Activated T-cell treated with anti-CD3 and anti-CD28 coated beads, Interleukin-2, amount 50 U/mL, for 24 hours (primary cell): ENCODE results near the gene RNU6-9.

Experiments
- DNase-seq: peaks from one replicate; pipeline ENCODE4 v3.0.0-alpha.2; 2020
- H3K27ac Mint-ChIP-seq: 2 replicates; pipeline ENCODE4 v1.8.0; 2020; ENCODE audit warnings: mild to moderate bottlenecking, mixed read lengths
- H3K27me3 Mint-ChIP-seq: 2 replicates; pipeline ENCODE4 v1.8.0; 2020; ENCODE audit warnings: mixed read lengths
- H3K36me3 Mint-ChIP-seq: 2 replicates; pipeline ENCODE4 v1.8.0; 2020; ENCODE audit warnings: low read depth, mixed read lengths
- H3K4me1 Mint-ChIP-seq: 2 replicates; pipeline ENCODE4 v1.8.0; 2020; ENCODE audit warnings: low read depth, mixed read lengths
- H3K4me3 Mint-ChIP-seq: 2 replicates; pipeline ENCODE4 v1.8.0; 2020; ENCODE audit warnings: mild to moderate bottlenecking, moderate library complexity, mixed read lengths
- H3K9me3 Mint-ChIP-seq: 2 replicates; pipeline ENCODE4 v1.8.0; 2020; ENCODE audit warnings: mixed read lengths

Gene RNU6-9

DNA sequence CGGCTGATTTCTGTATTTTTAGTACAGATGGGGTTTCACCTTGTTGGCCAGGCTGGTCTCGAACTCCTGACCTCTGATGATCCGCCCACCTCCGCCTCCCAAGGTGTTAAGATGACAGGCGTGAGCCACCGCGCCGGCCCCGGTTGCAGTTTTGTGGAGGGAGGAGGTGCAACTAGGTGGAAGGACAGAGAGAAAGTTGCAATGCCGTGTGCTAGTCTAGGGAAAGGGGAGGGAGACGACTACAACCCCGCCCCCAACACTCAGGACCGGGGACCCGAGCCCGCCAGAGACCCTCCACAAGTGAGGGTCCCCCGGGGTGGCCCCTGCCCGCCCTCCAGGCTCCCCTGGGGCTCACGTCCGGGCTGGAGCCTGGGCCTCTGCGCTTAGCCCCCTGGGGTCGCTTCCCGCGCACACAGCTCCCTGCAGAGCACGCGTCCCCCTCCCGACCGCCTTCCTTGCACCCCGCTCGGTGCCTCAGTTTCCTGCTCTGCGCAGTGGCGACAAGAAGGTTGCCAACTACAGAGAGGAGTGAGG is 31.3 kb downstream of the RNU6-9 start:
- Mint-ChIP-seq H3K9me3 (no peaks in the 10 kb centered on the region), H3K27me3 (no peaks in the 10 kb centered on the region), H3K27ac (no peak overlapping the region), H3K36me3 (no peaks in the 10 kb centered on the region), H3K4me3 (peak overlapping the region; percentile 77), H3K4me1 (peaks cover 20% of the 10 kb centered on the region)
- DNase-seq, result peak; percentile 59

DNA sequence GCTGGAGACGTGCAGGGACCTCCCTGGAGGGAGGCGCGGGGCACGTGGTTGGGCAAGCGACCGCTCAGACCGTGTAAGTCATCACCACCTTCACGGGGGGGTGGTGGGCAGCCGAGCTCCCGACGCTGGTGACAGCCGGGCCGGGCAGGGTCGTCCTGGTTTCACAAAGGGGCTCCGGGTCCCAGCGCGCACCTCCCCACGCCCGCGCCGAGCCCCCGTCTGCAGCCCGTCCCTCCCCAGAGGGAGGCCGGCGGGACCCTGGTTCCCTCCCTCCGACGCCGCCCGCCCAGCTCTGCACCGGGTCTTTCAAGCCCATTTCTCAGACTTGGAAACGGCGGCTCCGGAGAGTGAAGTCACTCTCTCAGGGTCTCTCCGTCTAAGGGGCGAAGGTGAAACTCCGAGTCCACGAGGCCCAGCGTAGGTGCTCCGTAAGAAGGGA is 31.8 kb downstream of the RNU6-9 start:
- peak overlapping the region; percentile 77 for H3K4me3 Mint-ChIP-seq
- peaks cover 20% of the 10 kb centered on the region for H3K4me1 Mint-ChIP-seq
- peaks cover 2% of the 10 kb centered on the region for H3K36me3 Mint-ChIP-seq
- DNase-seq, result no peak
- no peaks in the 10 kb centered on the region for H3K27me3 Mint-ChIP-seq
- peak overlapping the region; percentile 85 for H3K27ac Mint-ChIP-seq
- no peaks in the 10 kb centered on the region for H3K9me3 Mint-ChIP-seq

DNA sequence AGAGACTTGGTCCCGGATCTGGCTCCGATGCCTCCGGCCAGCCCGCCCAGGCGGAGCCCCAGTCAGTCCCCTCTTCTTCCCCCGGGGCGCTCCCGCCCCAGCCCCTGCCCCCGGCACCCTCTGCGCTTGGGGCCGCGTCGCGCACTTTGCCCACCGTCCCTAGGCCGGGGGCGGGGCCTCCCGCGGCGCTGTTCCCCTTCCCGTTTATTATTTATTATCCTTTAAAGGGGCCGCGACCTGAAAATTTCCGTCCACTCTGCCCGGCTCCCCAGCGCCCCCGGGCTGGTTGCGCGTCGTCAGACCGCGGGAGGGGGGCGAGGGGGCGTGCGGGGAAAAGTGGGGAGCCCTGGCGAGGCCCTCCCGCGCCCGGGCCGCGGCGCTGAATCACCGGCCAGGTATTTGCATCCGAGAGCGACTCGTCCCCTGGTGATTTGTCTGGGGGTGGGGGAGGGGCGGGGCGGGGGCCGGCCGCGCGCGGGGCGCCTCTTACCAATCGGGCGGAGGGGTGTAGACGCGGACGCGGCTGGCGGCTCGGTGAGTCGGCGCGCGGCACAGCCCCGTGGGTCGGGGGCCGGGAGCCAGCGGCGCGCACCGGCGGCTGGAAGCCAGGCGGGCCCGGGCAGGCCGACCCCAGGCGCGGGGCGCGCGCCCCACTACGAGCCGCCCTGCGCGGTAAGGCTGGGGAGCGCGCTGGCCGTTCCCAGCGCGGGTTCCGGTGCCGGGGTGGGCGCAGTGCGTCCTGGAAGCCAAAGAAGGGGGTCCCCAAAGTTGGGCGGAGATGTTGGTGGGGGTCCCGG is 32.4 kb downstream of the RNU6-9 start, which contains the start of gene ARID3A:
Gene ARID3A (plus strand): TSS at position 510 of the 797 bp plus-strand sequence. CDS start 3,494 bp downstream, outside the sequence.
- peaks cover 2% of the 10 kb centered on the region for H3K36me3 Mint-ChIP-seq

DNA sequence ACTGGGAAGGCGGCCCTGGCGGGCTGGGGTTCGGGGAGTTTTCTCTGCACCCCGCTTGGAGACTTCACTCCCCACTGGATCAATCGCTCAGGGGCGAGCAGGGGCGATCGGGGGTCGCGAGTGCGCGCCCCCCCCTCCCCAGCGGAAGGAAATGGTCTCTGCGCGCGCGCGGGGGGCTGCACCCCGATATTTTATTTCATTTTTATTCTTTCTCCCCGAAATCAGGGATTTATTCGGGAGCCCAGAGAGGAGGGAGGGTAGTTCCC is 33.0 kb downstream of the RNU6-9 start:
- Mint-ChIP-seq H3K4me3 (peak overlapping the region; percentile 76), H3K4me1 (peaks cover 13% of the 10 kb centered on the region), H3K27me3 (no peaks in the 10 kb centered on the region), H3K36me3 (peaks cover 5% of the 10 kb centered on the region), H3K27ac (no peak overlapping the region), H3K9me3 (no peaks in the 10 kb centered on the region)
- no peak for DNase-seq

More for the DNA sequence above, 32.4 kb downstream of the RNU6-9 start, which contains the start of gene ARID3A:
- no peaks in the 10 kb centered on the region for H3K9me3 Mint-ChIP-seq
- peaks cover 18% of the 10 kb centered on the region for H3K4me1 Mint-ChIP-seq
- no peaks in the 10 kb centered on the region for H3K27me3 Mint-ChIP-seq
- peak within 1 kb of the TSS; percentile 85 for H3K27ac Mint-ChIP-seq
- peak; percentile 90 for DNase-seq
- H3K4me3 Mint-ChIP-seq, result peak within 1 kb of the TSS; percentile 77

DNA sequence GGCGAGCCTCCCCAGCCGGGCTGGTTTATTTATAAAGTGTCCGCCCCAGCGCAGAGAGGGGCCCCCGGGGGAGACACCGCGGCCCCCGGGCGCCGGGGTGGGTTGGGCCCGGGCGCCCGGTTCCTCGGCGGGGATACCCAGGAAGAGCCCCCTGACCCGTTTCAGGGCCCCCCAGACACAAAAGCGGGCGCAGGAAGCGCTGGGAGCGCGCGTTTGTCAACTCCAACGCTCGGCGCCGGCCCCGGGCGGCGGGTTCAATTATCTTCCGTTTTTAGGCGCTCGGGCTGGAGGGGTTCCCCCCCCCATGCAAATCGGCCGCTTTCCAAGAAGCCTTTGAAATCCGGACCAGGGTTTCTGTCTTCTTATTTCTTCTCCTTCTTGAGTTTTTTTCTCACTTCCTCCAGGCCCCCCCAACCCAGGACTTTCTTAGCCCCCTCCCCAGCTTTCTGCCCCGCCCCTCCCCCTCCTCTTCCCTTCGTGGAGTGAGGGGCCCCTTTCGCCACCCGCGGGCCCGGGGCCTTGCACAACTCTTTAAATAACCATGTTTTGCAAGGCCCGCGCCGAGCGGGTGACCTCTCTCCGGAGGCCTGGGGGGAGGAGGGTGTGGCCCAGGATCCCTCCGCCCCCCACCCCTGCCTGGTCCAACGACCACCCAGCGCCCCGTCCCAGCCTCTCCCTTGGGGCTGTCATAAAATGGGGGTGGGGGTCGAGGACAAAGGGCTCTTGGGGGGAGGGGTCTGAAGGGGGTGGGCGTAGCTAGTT is 33.5 kb downstream of the RNU6-9 start:
- peak; percentile 59 for DNase-seq
- peaks cover 9% of the 10 kb centered on the region for H3K4me1 Mint-ChIP-seq
- peaks cover 5% of the 10 kb centered on the region for H3K36me3 Mint-ChIP-seq
- peak overlapping the region; percentile 40 for H3K27ac Mint-ChIP-seq
- no peaks in the 10 kb centered on the region for H3K27me3 Mint-ChIP-seq
- peak overlapping the region; percentile 76 for H3K4me3 Mint-ChIP-seq
- no peaks in the 10 kb centered on the region for H3K9me3 Mint-ChIP-seq

DNA sequence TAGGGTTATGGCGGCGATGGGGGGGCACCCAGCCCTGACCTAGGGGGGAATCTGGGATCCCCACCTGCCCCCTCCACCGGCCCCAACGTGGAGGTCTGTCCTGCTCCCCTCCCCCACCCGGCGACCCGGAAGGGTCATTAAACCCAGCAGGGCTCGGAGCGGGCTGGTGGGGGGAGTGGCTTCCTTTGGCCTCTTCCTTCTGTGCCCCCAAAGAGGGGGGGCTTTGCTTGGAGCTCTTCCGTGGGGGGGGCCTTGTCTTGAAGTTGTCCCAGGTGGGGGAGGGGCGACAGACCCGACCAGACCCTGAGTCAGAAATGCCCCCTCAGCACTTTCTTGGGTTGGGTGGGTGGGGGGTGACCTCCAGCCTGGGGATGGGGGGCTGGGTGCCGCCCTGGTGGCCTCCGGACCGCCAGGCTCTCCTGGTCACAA is 34.1 kb downstream of the RNU6-9 start:
- Mint-ChIP-seq H3K36me3 (peaks cover 5% of the 10 kb centered on the region), H3K9me3 (no peaks in the 10 kb centered on the region), H3K4me1 (peaks cover 10% of the 10 kb centered on the region), H3K27me3 (no peaks in the 10 kb centered on the region), H3K27ac (no peak overlapping the region), H3K4me3 (peak overlapping the region; percentile 20)
- DNase-seq, result no peak

DNA sequence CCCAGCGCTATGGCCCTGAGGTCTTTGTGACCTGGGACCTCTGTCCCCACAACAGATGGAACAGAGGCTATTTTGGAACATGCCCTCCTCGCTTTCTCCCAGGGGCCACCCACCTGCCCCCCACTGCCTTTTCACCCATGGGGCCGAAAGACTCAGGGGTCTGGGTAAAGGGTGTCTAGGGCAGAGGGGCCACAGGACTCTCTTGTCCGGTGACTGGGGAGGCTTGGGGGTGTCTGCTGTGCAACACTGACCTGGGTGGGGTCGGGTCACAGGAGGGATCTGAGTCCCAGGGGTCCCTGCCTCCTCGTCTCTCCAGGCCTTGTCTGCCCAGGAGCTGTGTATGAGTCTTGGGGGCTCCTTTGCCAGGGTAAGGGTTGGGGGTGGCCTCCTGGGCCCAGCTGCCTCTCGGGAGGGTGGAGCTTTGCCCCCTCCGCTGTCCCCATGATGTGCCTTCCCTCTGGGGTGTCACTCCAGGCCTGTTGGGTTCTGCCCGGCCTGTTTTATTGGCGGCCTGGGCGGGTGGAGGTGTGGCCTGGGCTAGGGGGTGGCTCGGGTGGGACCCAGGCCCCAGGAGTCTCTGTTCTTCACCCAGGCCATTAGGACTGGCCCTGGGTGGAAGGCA is 34.6 kb downstream of the RNU6-9 start:
- H3K4me1 Mint-ChIP-seq, result peaks cover 14% of the 10 kb centered on the region
- H3K27ac Mint-ChIP-seq, result no peak overlapping the region
- DNase-seq, result no peak
- H3K4me3 Mint-ChIP-seq, result peak overlapping the region; percentile 12
- no peaks in the 10 kb centered on the region for H3K27me3 Mint-ChIP-seq
- no peaks in the 10 kb centered on the region for H3K9me3 Mint-ChIP-seq
- peaks cover 5% of the 10 kb centered on the region for H3K36me3 Mint-ChIP-seq

DNA sequence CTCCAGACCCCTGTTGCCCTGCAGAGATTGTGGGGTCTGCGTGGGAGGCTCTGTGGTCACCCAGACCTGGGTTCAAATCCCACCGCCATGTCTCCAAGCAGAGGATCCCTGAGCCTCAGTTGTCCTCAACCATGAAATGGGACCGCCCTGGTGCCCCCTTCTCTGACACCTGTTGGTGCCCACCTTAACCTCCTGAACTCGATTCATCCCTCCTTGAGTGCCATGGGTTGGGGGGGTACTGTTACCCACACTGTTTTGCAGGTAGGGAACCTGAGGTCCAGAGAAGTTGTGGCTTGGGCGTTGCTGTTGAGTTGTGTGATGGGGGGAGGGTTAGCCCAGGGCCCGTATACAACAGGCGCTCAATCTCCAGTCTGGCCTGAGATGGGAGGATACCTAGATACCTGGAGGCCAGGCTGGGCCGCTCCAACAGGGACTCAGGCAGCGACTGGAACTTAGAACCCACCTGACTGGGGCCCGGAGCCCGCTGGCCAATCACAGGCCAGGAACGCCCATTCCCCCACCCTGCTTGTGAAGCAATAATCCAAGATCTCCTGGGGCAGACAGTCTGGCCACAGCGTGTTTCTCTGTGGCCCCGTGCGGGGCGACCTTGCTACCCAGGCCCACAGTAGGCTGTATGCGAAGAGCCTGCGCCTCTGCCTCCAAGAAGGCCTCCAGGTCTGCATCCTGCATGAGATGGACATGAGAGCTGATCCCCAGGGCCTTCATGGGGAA is 35.4 kb downstream of the RNU6-9 start:
- no peak for DNase-seq
- peaks cover 16% of the 10 kb centered on the region for H3K4me1 Mint-ChIP-seq
- H3K4me3 Mint-ChIP-seq, result no peak overlapping the region
- no peaks in the 10 kb centered on the region for H3K9me3 Mint-ChIP-seq
- H3K36me3 Mint-ChIP-seq, result peaks cover 5% of the 10 kb centered on the region
- H3K27ac Mint-ChIP-seq, result no peak overlapping the region
- no peaks in the 10 kb centered on the region for H3K27me3 Mint-ChIP-seq

DNA sequence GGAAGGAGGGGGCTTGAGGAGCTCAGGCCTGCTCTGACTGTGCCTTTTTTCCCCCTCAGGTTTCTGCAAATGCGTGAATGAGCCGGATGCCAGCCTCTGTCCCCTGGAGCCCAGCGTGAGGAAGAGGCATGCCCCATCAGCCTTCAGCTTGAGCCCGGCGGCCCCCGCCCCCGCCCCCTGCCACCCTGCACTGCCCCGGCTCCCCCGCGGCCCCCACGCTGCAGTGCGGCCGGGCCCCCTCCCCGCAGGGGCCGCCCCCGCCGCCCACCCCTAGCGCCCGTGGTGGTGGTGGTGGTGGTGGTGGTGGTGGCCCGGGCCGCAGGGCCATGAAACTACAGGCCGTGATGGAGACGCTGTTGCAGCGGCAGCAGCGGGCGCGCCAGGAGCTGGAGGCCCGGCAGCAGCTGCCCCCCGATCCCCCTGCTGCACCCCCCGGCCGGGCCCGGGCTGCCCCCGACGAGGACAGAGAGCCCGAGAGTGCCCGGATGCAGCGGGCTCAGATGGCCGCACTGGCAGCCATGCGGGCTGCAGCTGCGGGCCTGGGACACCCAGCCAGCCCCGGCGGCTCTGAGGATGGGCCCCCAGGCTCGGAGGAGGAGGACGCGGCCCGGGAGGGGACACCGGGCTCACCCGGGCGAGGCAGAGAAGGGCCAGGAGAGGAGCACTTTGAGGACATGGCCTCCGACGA is 36.1 kb downstream of the RNU6-9 start:
- Mint-ChIP-seq H3K27me3 (no peaks in the 10 kb centered on the region), H3K4me1 (peaks cover 14% of the 10 kb centered on the region), H3K27ac (no peak overlapping the region)

DNA sequence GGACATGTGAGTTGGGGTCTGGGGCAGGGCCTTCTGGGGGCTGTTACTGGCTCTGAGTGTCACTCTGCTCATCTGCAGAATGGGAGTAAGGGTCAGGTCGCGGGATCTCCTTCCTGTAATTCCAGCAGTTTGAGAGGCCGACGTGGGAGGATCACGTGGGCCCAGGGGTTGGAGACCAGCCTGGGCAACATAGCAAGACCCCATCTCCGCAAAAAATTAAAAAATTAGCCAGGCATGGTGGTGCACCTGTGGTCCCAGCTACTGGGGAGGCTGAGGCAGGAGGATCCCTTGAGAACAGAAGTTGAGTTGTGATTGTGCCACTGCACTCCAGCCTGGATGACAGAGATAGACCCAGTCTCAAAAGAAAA is 36.6 kb downstream of the RNU6-9 start:
- DNase-seq, result no peak
- no peaks in the 10 kb centered on the region for H3K27me3 Mint-ChIP-seq
- H3K4me3 Mint-ChIP-seq, result no peak overlapping the region
- H3K4me1 Mint-ChIP-seq, result peaks cover 13% of the 10 kb centered on the region
- H3K27ac Mint-ChIP-seq, result no peak overlapping the region
- peaks cover 5% of the 10 kb centered on the region for H3K36me3 Mint-ChIP-seq
- no peaks in the 10 kb centered on the region for H3K9me3 Mint-ChIP-seq

More for the DNA sequence above, 36.1 kb downstream of the RNU6-9 start:
- no peak for DNase-seq
- Mint-ChIP-seq H3K36me3 (peaks cover 5% of the 10 kb centered on the region), H3K4me3 (no peak overlapping the region), H3K9me3 (no peaks in the 10 kb centered on the region)

DNA sequence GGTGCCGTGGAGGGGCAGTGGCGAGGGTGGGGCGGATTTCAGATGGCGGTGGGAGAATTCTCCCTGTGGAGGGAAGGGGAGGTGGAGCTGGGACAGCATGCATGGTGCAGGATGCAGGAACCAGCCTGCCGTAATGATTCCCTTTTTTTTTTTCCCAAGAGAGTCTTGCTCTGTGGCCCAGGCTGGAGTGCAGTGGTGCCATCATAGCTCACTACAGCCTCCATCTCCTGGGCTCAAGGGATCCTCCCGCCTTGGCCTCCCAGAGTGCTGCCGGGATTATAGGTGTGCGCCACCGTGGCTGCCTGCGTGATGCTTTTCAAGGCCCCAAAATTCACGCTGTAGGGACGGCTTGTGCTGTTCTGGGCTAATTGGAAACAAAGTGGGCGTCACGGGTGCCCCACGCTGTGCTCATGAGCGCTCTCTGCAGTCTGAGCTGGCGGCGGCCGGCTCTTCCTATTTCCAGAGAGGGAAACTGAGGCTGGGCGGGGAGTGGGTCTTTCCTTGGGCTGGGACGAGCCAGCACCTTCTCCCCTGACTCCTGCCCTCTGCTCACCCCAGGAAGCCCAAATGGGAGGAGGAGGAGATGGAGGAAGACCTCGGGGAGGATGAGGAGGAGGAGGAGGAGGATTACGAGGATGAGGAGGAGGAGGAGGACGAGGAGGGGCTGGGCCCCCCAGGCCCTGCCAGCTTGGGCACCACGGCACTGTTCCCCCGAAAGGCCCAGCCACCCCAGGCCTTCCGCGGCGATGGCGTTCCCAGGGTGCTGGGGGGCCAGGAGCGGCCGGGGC is 38.8 kb downstream of the RNU6-9 start:
- no peaks in the 10 kb centered on the region for H3K27me3 Mint-ChIP-seq
- H3K9me3 Mint-ChIP-seq, result no peaks in the 10 kb centered on the region
- H3K4me1 Mint-ChIP-seq, result peaks cover 13% of the 10 kb centered on the region
- peaks cover 5% of the 10 kb centered on the region for H3K36me3 Mint-ChIP-seq
- no peak overlapping the region for H3K27ac Mint-ChIP-seq
- no peak for DNase-seq
- no peak overlapping the region for H3K4me3 Mint-ChIP-seq

DNA sequence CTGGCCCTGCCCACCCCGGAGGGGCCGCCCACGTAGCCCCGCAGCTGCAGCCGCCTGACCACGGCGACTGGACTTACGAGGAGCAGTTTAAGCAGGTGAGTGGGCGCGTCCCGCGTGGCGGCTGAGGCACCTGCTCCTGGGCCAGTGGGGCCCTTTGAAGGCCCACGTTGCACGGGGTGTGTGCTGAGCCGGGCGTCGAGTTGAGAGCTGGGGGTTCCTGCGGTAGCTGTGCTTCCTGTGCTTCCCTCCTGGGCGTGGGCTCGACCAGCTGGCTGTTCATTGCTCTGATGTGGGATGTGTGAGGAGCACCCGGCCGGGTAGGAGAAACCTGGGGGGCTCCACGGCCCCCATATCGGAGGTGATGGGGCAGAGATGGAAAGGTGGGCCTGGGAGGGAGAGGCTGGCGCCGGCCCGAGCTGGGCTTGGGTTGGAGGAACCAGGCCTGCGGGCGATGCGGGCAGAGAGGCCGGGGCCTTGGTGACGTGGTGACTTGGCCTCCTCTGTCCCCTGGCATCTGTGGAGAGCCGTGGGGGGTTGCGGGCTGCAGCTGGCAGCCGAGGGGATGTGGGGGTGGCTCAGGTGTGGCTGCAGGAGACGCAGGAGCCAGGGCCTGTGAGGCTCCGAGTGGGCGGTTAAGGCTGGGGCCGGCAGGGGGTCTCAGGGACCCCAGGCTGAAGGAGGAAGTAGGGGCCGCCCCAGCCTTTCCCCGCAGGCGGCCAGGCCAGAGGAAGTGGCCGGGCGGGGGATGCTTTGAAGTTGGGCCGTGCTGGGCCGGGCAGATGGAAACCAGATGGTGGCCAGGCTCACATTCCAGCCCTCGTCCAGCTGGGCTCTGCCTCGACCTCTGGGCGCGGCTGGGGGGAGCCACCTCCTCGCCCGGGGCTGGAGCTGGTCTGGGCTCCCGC is 39.6 kb downstream of the RNU6-9 start:
- Mint-ChIP-seq H3K4me3 (peak overlapping the region; percentile 39), H3K9me3 (no peaks in the 10 kb centered on the region), H3K27ac (no peak overlapping the region), H3K36me3 (peaks cover 5% of the 10 kb centered on the region), H3K27me3 (no peaks in the 10 kb centered on the region), H3K4me1 (peaks cover 18% of the 10 kb centered on the region)
- peak; percentile 54 for DNase-seq
